Mononuclear cell (primary cell): ENCODE data around the gene ANO7. TPM values are rescaled to one million over a fixed set of nuclear protein-coding genes. Genes with fewer than 3 reads are reported as not detected.

Source experiments
- H3K27me3 ChIP-seq: 2 replicates; pipeline ENCODE4 v1.6.0; 2011; ENCODE audit warnings: low read length, control low read depth; ENCODE audit not compliant: insufficient read depth
- H3K4me1 ChIP-seq: 2 replicates; pipeline ENCODE4 v1.5.1; 2011; ENCODE audit warnings: mild to moderate bottlenecking, low read length, control low read depth; ENCODE audit not compliant: insufficient read depth
- H3K4me3 ChIP-seq: 2 replicates; pipeline ENCODE4 v1.5.1; 2011; ENCODE audit warnings: mild to moderate bottlenecking, low read length, moderate library complexity
- H3K9me3 ChIP-seq: 2 replicates; pipeline ENCODE4 v1.5.1; 2011; ENCODE audit warnings: low read depth, mild to moderate bottlenecking, control low read depth, low read length
- total RNA-seq: library from RNA; depleted of rRNA; stranded (reverse); fragments of >200 nt; gene quantifications from one replicate; pipeline ENCODE4 v1.2.3, GENCODE V29; 2012

Gene ANO7
- total RNA-seq, 1 donor: 0.10 TPM

GRCh38 chr2:241252778-241253475 is 64.5 kb downstream of the ANO7 start:
- Histone ChIP-seq H3K4me1 (no peaks in the 10 kb centered on the region), H3K27me3 (no peaks in the 10 kb centered on the region), H3K9me3 (no peaks in the 10 kb centered on the region), H3K4me3 (no peak overlapping the region)

DNA sequence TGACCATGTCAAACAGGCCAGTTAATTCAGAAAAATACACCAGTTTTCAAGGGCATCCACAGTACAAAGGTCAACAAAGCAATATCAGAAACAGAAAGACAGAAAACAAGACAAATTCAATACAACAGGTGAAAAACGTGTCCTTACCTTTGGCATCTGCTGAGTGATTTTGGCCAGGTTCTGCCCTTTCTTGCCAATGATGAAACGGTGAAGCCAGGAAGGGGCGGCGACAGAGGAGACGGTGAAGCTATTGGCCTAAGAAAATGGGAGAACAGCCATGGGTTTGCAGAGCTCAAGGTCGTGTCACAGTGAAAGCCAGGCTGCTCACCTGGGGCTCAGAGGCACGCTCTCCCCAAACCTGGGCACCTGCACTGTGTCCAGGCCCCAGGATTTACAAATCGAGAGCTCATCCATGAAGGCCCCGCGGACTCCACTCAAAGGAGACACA is 66.5 kb downstream of the ANO7 start:
- Histone ChIP-seq H3K4me3 (no peak overlapping the region), H3K4me1 (no peaks in the 10 kb centered on the region), H3K27me3 (no peaks in the 10 kb centered on the region), H3K9me3 (no peaks in the 10 kb centered on the region)

- Histone ChIP-seq H3K9me3 (no peaks in the 10 kb centered on the region), H3K4me3 (no peak overlapping the region), H3K27me3 (no peaks in the 10 kb centered on the region), H3K4me1 (no peaks in the 10 kb centered on the region)
Measured at GRCh38 chr2:241255542-241256167, 67.2 kb downstream of the ANO7 start.

GRCh38 chr2:241256168-241256545 is 67.7 kb downstream of the ANO7 start:
- Histone ChIP-seq H3K9me3 (no peaks in the 10 kb centered on the region), H3K27me3 (no peaks in the 10 kb centered on the region), H3K4me1 (no peaks in the 10 kb centered on the region), H3K4me3 (no peak overlapping the region)

GRCh38 chr2:241257419-241258032 is 69.0 kb downstream of the ANO7 start:
- Histone ChIP-seq H3K4me1 (no peaks in the 10 kb centered on the region), H3K9me3 (no peaks in the 10 kb centered on the region), H3K27me3 (no peaks in the 10 kb centered on the region), H3K4me3 (no peak overlapping the region)

- H3K9me3 ChIP-seq: no peaks in the 10 kb centered on the region
- no peak overlapping the region for H3K4me3 ChIP-seq
- H3K4me1 ChIP-seq: no peaks in the 10 kb centered on the region
- H3K27me3 ChIP-seq: no peaks in the 10 kb centered on the region
Measured at GRCh38 chr2:241258505-241259280, 70.2 kb downstream of the ANO7 start.

DNA sequence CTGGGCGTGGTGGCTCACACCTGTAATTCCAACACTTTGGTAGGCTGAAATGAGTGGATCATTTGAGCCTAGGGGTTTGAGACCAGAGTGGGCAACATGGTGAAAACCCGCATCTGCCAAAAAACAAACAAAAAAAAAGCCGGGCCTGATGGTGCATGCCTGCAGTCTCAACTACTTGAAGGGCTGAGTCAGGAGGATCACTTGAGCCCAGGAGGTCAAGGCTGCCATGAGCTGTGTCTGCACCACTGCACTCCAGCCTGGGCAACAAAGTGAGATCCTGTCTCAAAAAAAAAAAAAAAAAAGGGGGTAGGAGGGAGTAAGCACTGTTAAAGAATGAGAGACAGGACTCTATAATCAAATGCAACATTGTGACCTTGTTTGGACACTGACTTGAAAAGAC is 72.4 kb downstream of the ANO7 start:
- Histone ChIP-seq H3K4me1 (no peaks in the 10 kb centered on the region), H3K9me3 (no peaks in the 10 kb centered on the region), H3K4me3 (no peak overlapping the region), H3K27me3 (no peaks in the 10 kb centered on the region)

DNA sequence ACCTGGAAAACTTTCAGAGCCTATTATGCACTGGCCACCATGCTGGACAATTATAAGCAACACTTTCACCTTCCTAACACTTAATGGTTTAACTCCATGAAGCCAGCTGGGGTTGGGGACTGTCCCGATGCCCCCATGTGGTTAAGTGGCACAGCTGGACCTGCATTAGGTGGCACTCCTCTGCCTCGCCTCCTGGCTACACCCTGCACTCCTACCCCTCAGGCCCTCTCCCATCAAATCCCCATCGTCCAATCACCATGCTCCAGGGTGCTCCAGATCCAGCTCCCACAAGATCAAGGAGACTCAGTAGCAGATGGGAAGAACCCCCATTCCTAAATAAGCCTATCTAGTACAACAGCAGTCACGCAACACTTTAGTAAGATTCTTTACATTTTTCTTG is 73.2 kb downstream of the ANO7 start:
- Histone ChIP-seq H3K4me1 (no peaks in the 10 kb centered on the region), H3K9me3 (no peaks in the 10 kb centered on the region), H3K4me3 (no peak overlapping the region), H3K27me3 (no peaks in the 10 kb centered on the region)

- H3K4me3 ChIP-seq: no peak overlapping the region
Measured at GRCh38 chr2:241263061-241263460, 74.6 kb downstream of the ANO7 start.

DNA sequence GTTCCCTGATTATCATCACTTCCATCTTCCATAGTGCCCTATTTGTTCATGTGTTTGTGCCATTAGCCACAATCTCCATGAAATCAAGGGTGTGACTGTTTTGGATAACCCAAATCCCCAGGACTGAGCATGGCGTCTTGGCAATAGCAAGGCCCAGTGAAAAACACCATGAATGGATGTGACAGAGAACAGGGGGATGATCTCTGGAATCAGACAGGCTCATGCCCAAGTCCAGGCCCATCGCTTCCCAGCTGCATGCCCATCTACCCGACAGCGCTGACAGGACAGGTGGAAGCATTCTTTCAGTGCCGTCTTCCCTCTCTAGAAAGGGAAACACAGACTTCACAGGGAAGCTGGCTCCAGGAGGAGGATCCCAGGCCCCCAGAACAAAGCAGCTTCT is 77.0 kb downstream of the ANO7 start:
- Histone ChIP-seq H3K4me1 (peaks cover 5% of the 10 kb centered on the region), H3K27me3 (no peaks in the 10 kb centered on the region), H3K9me3 (no peaks in the 10 kb centered on the region), H3K4me3 (no peak overlapping the region)

More at GRCh38 chr2:241263061-241263460, 74.6 kb downstream of the ANO7 start:
- no peaks in the 10 kb centered on the region for H3K9me3 ChIP-seq
- no peaks in the 10 kb centered on the region for H3K4me1 ChIP-seq
- no peaks in the 10 kb centered on the region for H3K27me3 ChIP-seq

- H3K4me3 ChIP-seq: no peak overlapping the region
- no peaks in the 10 kb centered on the region for H3K27me3 ChIP-seq
- H3K9me3 ChIP-seq: no peaks in the 10 kb centered on the region
- H3K4me1 ChIP-seq: peaks cover 18% of the 10 kb centered on the region
Measured at GRCh38 chr2:241267249-241268067, 79.0 kb downstream of the ANO7 start.

DNA sequence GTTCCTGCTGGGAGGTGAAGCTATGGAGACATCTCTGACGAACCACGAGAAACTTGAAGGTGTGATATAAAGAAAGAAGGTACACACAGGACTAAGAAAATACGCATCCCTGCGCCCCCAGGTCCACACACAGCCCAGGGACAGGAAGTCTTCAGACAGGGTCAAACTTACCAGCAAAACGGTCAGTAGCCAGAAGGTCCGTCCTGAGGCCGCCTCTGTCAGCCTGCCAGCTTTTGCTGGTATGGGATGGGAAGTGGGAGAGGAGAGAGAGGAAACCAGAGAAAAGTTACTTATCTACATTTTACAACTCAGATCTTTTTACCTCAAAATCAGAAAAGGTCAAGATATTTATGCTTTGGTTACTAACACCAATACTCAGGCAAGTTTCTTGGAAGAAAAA is 79.8 kb downstream of the ANO7 start:
- Histone ChIP-seq H3K4me1 (peaks cover 23% of the 10 kb centered on the region), H3K9me3 (no peaks in the 10 kb centered on the region), H3K27me3 (no peaks in the 10 kb centered on the region), H3K4me3 (no peak overlapping the region)

DNA sequence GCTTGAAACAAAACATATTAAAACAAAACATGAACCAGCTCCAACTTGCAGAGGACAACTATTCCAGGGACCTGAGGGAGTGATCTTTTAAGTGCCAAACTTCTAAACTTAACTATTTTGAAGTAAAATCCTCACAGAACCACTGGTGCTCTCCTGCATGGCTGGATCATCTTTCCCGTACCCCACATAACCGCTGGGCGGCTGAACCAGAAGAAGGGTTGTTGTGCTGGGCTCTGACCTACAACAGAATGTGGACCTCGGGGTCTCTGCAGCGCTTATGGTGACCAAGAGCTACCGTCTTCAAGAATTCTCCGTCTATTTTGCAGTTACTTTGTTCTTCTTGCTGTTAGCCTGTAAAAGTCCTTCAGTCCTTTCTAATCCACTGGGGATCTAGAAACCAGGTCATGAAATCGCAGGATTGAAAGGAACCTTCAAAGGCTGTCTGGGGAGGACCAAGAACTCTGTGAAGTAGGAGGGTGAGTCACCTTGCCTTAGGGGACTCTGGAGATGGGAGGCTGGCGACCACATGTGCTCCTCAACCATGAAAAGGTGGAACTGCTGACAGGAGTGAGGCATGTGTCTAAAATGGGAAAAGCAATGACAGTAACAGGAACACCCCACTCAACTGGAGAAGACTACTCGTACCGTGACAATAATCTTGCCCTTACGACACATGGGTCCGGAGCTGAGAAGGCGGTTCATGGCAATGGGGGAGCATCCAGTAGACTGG is 80.4 kb downstream of the ANO7 start:
- H3K9me3 ChIP-seq: no peaks in the 10 kb centered on the region
- peaks cover 28% of the 10 kb centered on the region for H3K4me1 ChIP-seq
- H3K4me3 ChIP-seq: no peak overlapping the region
- H3K27me3 ChIP-seq: no peaks in the 10 kb centered on the region
